Glomerular visceral epithelial cell (primary cell): ENCODE data around the gene GAS2.

Source experiments
- DNase-seq: peaks from one replicate; pipeline ENCODE4 v3.0.0-alpha.2; 2016; ENCODE audit errors: extremely low spot score

Gene GAS2

DNA sequence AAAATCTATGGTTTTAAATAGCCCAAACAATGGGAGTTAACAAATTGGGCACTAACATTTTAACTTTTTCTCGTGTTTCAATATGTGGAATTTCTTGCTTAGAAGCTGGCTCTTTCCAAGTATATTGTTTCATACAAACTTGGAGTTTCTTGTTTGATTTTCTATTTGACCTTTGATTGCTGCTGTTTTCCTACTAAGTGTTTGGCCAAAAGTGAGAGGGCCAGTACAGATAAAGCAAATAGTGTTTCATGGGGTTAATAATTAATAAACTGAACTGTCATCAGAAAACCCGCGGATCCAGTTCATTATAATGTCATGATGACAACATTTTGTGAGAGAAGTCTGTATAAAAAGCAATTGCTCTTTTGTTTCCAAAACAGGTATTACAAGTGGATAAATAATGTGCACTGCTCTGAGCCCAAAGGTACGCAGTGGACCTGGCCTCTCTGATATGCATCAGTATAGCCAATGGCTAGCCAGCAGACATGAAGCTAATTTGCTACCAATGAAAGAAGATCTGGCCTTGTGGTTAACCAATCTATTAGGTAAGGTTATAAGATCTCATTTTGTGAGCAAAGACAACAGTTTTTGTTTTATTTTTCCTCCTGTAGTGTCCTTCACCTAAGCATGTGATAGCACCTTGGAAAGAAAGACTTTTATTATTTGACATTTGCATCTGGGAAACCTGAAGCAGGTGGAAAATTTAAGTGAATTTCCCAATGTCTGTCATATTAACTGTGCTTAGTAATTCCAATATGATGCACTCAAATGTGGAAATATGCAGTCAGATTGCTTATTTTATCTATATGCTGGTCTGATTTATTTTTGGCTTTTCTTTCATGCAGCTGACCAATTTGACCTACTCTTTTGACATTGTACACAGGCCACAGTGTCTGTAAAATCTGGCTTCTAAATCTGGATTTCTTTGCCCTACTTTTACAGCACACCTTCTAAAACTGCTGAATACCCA is 8.3 kb downstream of the GAS2 start:
- DNase-seq: no peak

GRCh38 chr11:22677153-22677903 is 10.9 kb downstream of the GAS2 start:
- no peak for DNase-seq

DNA sequence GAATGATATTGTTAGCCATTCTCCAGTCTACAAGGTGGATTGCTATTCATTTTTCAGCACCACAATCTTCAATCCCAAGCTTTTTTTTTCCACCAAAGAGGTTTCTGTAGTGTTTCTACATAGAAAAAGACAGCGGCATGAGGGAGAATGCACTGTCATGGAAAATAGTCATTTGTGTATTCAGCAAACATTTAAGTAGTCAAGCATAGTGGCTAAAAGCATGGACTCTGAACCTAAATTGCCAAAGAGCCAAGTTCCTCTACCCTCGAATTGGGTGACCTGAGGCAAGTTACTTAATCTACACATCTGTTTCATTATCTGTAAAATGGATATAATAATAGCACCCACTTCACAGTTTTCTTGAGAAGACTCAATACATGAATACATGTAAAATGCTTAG is 14.2 kb downstream of the GAS2 start:
- no peak for DNase-seq

GRCh38 chr11:22681281-22681812 is 14.9 kb downstream of the GAS2 start:
- DNase-seq: no peak

GRCh38 chr11:22684082-22684481 is 17.7 kb downstream of the GAS2 start:
- no peak for DNase-seq

GRCh38 chr11:22685111-22685510 is 18.7 kb downstream of the GAS2 start:
- no peak for DNase-seq

DNA sequence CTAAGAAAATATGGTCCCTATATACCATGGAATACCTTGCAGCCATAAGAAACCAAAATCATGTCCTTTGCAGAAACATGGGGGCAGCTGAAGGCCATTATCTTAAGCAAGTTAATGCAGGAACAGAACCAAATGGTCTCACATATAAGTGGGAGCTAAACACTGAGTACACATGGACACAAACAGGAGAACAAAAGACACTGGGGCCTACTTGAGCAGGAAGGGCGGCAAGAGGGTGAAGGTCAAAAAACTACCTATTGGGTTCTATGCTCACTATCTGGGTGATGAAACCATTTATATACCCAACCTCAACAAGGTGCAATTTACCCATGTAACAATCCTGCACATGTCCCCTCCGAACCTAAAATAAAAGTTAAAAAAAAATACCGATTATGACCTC is 22.5 kb downstream of the GAS2 start:
- no peak for DNase-seq

GRCh38 chr11:22690257-22690656 is 23.8 kb downstream of the GAS2 start:
- no peak for DNase-seq

DNA sequence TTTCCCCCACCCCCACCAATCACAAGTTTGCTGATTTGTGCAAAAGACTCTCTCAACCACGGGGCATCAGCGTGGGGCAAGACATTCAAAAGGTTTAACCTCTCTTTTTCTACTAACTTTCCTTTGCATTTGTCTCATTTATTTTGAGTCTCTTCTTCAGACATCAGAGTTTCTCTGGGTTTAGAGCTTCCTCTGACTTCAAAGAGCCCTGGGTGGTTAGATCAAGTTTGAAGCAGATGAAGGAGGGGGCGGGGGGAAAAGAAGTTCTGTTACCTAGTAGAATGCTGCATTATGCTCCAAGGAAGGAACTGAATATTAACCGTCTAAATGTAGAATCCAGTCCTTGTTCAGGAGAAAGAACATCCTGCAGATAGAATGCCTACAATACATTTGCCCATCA is 24.5 kb downstream of the GAS2 start:
- no peak for DNase-seq

DNA sequence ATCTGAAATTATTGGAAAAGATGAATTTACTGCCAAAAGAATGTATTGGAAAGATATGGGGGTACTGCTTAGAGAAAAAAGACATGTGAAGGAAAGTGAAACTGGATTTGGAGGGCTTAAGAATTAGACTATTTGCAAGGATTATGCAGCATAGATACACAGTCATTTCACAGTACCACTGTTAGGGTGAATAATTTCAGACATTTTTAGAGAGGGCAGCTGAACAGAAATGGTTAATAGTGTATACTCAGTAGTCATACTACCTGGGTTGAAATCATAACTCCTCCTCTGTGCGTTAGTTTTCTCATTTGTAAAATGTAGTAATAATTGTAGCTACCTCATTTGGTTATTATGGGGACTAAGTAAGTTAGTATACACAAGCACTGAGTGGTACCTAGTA is 33.0 kb downstream of the GAS2 start:
- no peak for DNase-seq

- no peak for DNase-seq
Observed at GRCh38 chr11:22702031-22702430, 35.6 kb downstream of the GAS2 start.

DNA sequence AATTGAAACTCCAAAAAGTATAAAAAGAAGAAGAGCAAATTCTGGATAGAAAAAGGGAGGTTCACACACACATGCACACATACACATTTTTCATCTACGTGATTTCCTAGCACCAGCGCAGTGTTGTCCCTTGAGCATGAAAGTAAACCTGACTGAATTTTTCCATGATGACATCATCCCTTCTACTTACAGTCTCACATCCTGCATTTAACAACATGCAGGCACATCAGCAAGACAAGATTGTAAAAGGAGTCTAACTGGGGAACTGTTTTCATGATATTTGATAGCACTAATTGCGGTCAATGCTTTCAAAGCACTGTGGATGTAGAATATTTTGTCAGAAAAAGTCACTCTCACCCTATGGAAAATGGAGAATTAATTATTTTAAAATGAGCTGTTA is 36.6 kb downstream of the GAS2 start:
- peak; percentile 71 for DNase-seq

DNA sequence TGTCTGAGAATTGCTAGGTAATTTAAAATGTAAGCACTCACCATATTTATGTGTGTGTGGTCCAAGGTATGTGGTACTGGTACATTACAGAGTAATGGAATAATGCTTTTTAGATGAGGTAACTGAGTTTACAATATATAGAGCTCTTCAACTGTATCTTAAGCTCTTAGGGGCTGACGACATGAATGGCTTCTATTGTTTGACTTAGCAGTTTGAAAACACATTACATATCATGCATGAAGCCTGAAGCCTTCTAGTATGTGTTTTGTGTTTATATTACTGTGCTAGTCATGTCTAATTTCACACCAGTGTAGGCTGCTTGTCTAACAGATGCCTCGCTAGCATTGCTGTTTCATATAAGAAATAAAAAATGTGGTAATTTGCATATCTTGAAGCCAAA is 37.2 kb downstream of the GAS2 start:
- peak; percentile 32 for DNase-seq

DNA sequence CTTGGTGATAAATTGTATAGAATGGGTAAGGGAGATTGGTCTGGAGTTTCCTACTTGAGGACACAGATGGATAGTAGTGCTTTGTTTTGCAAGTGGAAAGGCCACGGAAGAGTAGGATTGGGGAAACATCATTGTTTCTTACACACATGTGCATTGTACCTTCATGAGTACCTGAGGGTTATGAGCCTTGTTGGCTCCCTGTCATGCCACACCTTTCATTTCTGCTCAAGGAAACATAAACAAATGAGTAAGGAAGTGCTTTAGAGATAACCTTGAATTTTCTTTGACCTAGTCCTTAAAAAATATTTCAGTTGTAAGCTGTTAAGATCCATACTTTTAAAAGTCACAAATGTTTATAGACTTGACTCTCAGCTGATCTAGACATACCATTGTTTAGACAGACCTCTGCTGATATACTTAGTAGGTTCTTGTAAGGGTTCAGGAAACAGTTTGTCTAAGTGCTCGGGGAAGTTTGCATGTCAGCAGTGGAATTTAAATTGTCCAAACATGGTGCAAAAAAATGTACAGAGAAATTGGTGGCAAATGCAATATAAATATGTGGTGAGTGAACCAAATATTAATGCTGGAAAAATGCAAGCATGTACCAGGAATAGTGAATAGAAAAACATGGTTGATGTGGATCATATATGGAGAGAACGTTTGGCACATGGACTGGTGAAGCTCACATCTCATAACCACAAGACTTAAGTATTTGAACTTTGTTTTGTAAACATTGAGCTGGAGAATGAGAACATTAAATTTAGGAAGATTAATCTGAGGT is 40.9 kb downstream of the GAS2 start:
- no peak for DNase-seq

DNA sequence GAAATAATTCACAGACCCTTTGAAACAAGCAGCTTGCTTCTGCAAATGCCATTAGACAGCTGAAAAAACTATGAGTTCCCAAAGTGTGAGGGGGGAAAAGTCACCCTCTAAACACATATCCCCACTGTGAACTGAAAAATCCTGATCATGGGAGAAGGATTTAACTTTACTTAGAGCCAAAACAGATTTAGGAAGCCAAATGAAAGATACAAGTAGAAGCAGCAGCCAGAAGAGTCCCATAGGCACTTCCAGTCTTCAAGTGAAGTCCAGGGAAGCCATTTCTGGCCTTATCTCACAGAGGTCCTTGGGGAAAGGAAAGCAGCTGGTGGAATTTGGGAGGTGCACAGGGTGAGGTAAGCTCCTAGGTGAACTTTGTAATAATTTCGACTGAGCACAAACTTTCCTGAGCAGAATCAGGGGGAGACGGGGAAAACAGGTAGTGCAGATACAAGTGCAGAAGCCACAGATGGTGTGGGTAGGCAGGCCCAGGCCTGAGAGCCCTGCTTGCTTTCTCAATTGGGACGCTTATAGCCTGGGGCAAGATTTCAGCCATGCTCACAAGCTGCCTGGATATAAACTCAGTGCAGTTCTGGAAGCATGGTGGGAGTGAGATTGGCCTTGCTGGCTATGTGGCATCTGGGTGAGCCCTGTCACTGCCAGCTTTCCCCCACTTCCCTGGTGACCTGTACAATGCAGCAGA is 44.8 kb downstream of the GAS2 start:
- no peak for DNase-seq

- no peak for DNase-seq
Observed at GRCh38 chr11:22711880-22712279, 45.5 kb downstream of the GAS2 start.

GRCh38 chr11:22713336-22713735 is 46.9 kb downstream of the GAS2 start:
- no peak for DNase-seq

DNA sequence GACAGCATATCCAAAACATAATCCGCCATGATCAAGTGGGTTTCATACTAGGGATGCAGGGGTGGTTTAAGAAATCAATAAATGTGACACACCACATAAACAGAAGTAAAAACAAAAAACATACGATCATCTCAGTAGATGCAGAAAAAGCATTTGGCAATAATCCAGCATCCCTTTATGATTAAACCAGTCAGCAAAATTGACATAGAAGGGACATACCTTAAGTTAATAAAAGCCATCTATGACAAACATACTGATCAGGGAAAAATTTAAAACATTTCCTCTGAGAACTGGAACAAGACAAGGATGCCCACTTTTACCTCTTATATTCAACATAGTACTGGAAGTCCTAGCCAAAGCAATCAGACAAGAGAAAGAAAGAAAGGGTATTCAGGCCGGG is 49.6 kb downstream of the GAS2 start:
- DNase-seq: no peak

GRCh38 chr11:22720457-22720856 is 54.0 kb downstream of the GAS2 start:
- DNase-seq: no peak

GRCh38 chr11:22723274-22723673 is 56.9 kb downstream of the GAS2 start:
- no peak for DNase-seq

DNA sequence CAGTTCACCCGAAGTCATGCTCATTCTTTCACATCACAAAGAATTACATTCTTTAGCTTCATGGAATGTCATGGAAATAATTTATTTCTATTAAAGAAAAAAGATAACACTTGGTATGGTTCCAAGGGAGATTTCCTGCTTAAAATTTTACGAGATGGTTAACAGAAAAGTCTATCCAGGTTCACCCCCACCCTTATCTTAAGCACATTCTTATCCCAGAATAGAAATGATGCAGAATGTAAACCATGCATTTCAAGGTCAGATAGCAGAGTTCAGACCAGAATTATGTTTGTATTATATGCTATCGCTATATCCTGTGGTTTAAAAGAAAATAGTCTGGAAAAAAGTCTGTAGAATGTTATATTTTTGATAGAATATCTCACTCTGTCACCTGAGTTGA is 58.7 kb downstream of the GAS2 start:
- no peak for DNase-seq
